Measurements from ENCODE around the gene MYRFL. TPM values are rescaled to one million over a fixed set of nuclear protein-coding genes. Genes with fewer than 3 reads are reported as not detected.

Gene MYRFL
- total RNA-seq, 4 donors from 2014 or later = 0.27 to 3.3 (median 1.5) TPM

GRCh38 chr12:69925291-69925690 lies 100.3 kb downstream of the MYRFL start:
- no peak for DNase-seq (ENCODE audit: low spot score in 2 of 2)
- WGBS, 2 donors = 84 to 92% methylated on average over 2 of the region's 2 CpGs
- intact Hi-C loops (cut with DNase I; ENCODE audit: low total_unique reads) = no loop called here
- TF ChIP-seq POLR2A (IDR thresholded peaks at IDR 0.05) = no peak
- no peak for TF ChIP-seq CTCF (IDR thresholded peaks at IDR 0.05)
- H3K4me3 ChIP-seq (ENCODE audit: low read depth, poor library complexity, severe bottlenecking) = no peak overlapping the region

- no peak overlapping the region for H3K4me3 ChIP-seq (ENCODE audit: low read depth, poor library complexity, severe bottlenecking)
- intact Hi-C loops (cut with DNase I; ENCODE audit: low total_unique reads) = no loop called here
- no peak for TF ChIP-seq POLR2A (IDR thresholded peaks at IDR 0.05)
- TF ChIP-seq CTCF (IDR thresholded peaks at IDR 0.05) = no peak
- no peak for DNase-seq (ENCODE audit: low spot score in 2 of 2)
- WGBS, 2 donors = 71 to 87% methylated on average over 4 of the region's 4 CpGs
These were observed 102.1 kb downstream of the MYRFL start for GRCh38 chr12:69927164-69927563.

- DNase-seq (ENCODE audit: low spot score in 2 of 2) = no peak
- no peak overlapping the region for H3K4me3 ChIP-seq (ENCODE audit: low read depth, poor library complexity, severe bottlenecking)
- intact Hi-C loops (cut with DNase I; ENCODE audit: low total_unique reads) = no loop called here
- WGBS, 2 donors = 66 to 73% methylated on average over 2 of the region's 2 CpGs
- no peak for TF ChIP-seq CTCF (IDR thresholded peaks at IDR 0.05)
- no peak for TF ChIP-seq POLR2A (IDR thresholded peaks at IDR 0.05)
These were observed 104.1 kb downstream of the MYRFL start for GRCh38 chr12:69929125-69929524.

- 37% methylated on average over 3 of the region's 3 CpGs for WGBS, 2 donors
- H3K4me3 ChIP-seq (ENCODE audit: low read depth, poor library complexity, severe bottlenecking) = no peak overlapping the region
- DNase-seq (ENCODE audit: low spot score in 2 of 2) = no peak
- TF ChIP-seq POLR2A (IDR thresholded peaks at IDR 0.05) (no peak), CTCF (IDR thresholded peaks at IDR 0.05) (no peak)
- intact Hi-C loops (cut with DNase I; ENCODE audit: low total_unique reads) = no loop called here
These were observed 104.5 kb downstream of the MYRFL start for GRCh38 chr12:69929531-69929930.

- TF ChIP-seq CTCF (IDR thresholded peaks at IDR 0.05) (no peak), POLR2A (IDR thresholded peaks at IDR 0.05) (no peak)
- no peak for DNase-seq (ENCODE audit: low spot score in 2 of 2)
- intact Hi-C loops (cut with DNase I; ENCODE audit: low total_unique reads) = no loop called here
- 65 to 70% methylated on average over 2 of the region's 2 CpGs for WGBS, 2 donors
- no peak overlapping the region for H3K4me3 ChIP-seq (ENCODE audit: low read depth, poor library complexity, severe bottlenecking)
These were observed 106.5 kb downstream of the MYRFL start for GRCh38 chr12:69931569-69931968.

GRCh38 chr12:69932154-69932553 lies 107.1 kb downstream of the MYRFL start:
- WGBS, 2 donors = 74 to 78% methylated on average over 2 of the region's 2 CpGs
- intact Hi-C loops (cut with DNase I; ENCODE audit: low total_unique reads) = no loop called here
- no peak for TF ChIP-seq POLR2A (IDR thresholded peaks at IDR 0.05)
- TF ChIP-seq CTCF (IDR thresholded peaks at IDR 0.05) = no peak
- no peak for DNase-seq (ENCODE audit: low spot score in 2 of 2)
- no peak overlapping the region for H3K4me3 ChIP-seq (ENCODE audit: low read depth, poor library complexity, severe bottlenecking)

Data from lower leg skin (tissue), 4 donors.